ENCODE results near the gene WDR46. TPM values are rescaled to one million over a fixed set of nuclear protein-coding genes. Genes with fewer than 3 reads are reported as not detected.

Gene WDR46
- total and polyA plus RNA-seq, 2 of the 8 experiments (the other 6 are each of a cell fraction or from before 2014, with no cell fraction given) = 69.7 to 91.0 TPM

DNA sequence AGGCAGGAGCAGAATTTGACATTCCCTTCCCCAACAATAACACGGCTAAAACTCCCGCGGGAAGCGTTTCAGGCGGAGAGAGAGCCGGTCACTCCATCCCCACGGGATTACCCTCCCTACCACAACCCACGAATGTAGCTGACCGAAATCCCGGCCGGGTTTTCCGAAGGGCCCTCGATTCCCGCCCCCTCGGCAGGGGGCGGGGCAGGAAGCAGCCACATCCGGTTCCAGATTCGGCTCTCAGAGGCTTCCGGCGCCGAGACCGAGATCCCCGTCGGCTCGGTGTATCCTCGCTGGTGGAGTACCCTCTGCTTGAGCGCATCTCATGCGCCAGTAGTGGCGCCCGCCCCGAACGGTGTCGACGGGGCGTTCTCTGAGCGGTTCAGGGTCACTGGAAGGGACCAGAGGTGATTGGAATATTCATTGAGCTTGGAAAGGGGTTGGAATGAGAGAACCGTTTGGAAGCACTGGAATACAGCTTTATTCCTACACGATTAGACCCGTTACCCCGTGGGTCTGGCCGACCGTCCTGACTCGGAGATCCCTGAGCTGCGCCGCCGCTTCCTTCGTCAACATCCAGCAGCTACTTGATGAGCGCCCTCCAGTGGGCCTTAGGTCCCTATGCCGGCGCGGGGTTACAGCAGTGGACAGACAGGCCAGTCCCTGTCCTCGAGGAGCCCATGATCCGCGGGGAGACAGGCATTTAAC lies 10.4 kb upstream of the WDR46 start (continued):
- TF ChIP-seq, protein P1, sequence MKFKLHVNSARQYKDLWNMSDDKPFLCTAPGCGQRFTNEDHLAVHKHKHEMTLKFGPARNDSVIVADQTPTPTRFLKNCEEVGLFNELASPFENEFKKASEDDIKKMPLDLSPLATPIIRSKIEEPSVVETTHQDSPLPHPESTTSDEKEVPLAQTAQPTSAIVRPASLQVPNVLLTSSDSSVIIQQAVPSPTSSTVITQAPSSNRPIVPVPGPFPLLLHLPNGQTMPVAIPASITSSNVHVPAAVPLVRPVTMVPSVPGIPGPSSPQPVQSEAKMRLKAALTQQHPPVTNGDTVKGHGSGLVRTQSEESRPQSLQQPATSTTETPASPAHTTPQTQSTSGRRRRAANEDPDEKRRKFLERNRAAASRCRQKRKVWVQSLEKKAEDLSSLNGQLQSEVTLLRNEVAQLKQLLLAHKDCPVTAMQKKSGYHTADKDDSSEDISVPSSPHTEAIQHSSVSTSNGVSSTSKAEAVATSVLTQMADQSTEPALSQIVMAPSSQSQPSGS (IDR thresholded peaks at IDR 0.05; ENCODE audit: low read length) = peak; percentile 67; the same call in 1 of the 2 replicates
- TF ChIP-seq ZNF274 (IDR thresholded peaks at IDR 0.05; ENCODE audit: borderline replicate concordance, extremely low read depth, low read length) = no peak
- peak; percentile 78; the same call in 1 of the 2 replicates for TF ChIP-seq GABPA (IDR thresholded peaks at IDR 0.05; ENCODE audit: borderline replicate concordance, insufficient read depth, low read length)
- peak; percentile 73 for TF ChIP-seq PHF8 (conservative IDR thresholded peaks at IDR 0.05; ENCODE audit: low read depth, low read length)
- TF ChIP-seq KDM4A (IDR thresholded peaks at IDR 0.05; ENCODE audit: low read depth, low read length, severe bottlenecking) = peak; percentile 54
- no peak for TF ChIP-seq ASH2L (IDR thresholded peaks at IDR 0.05; ENCODE audit: low read length)
- TF ChIP-seq GTF2F1 (IDR thresholded peaks at IDR 0.05; ENCODE audit: borderline replicate concordance, low read depth, low read length) = no peak
- no peak for TF ChIP-seq EZH2 (IDR thresholded peaks at IDR 0.05; ENCODE audit: low read depth, low read length, severe bottlenecking)
- TF ChIP-seq SIN3A (conservative IDR thresholded peaks at IDR 0.05 in 1 of 2, IDR thresholded peaks at IDR 0.05 in 1 of 2; ENCODE audit: low read depth in 1 of 2, low read length in 2 of 2) = peak in 1 of 2 experiments; percentile 90; a peak in 2 of 4 replicates
- TF ChIP-seq JUN (IDR thresholded peaks at IDR 0.05; ENCODE audit: low read depth, low read length) = no peak
- TF ChIP-seq, protein P2, sequence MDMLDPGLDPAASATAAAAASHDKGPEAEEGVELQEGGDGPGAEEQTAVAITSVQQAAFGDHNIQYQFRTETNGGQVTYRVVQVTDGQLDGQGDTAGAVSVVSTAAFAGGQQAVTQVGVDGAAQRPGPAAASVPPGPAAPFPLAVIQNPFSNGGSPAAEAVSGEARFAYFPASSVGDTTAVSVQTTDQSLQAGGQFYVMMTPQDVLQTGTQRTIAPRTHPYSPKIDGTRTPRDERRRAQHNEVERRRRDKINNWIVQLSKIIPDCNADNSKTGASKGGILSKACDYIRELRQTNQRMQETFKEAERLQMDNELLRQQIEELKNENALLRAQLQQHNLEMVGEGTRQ (IDR thresholded peaks at IDR 0.05; ENCODE audit: low read length) = no peak
- peak in 1 of 2 experiments; percentile 82; a peak in 2 of 4 replicates for TF ChIP-seq HDAC2 (IDR thresholded peaks at IDR 0.05; ENCODE audit: borderline replicate concordance in 1 of 2, low read depth in 2 of 2, low read length in 2 of 2)
- no peak for TF ChIP-seq FOSL1 (IDR thresholded peaks at IDR 0.05; ENCODE audit: insufficient read depth, low read depth, low read length)
- TF ChIP-seq SAP30 (IDR thresholded peaks at IDR 0.05; ENCODE audit: insufficient read depth, insufficient replicate concordance, low read length) = peak; percentile 39
- TF ChIP-seq, protein P3, sequence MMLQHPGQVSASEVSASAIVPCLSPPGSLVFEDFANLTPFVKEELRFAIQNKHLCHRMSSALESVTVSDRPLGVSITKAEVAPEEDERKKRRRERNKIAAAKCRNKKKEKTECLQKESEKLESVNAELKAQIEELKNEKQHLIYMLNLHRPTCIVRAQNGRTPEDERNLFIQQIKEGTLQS (IDR thresholded peaks at IDR 0.05; ENCODE audit: insufficient read depth, low read depth, low read length) = no peak
- no peak for TF ChIP-seq CBX5 (IDR thresholded peaks at IDR 0.05; ENCODE audit: low read depth, low read length)
- peak; percentile 88 for TF ChIP-seq BACH1 (IDR thresholded peaks at IDR 0.05; ENCODE audit: low read length)
- TF ChIP-seq SP1 (IDR thresholded peaks at IDR 0.05; ENCODE audit: low read depth, low read length) = peak; percentile 96
